Measurements from ENCODE around the gene DNER. TPM values are rescaled to one million over a fixed set of nuclear protein-coding genes. Genes with fewer than 3 reads are reported as not detected.

Gene DNER
- total and polyA plus RNA-seq, 12 donors = 49.2 to 309 (median 155) TPM

GRCh38 chr2:229412686-229413085, 301.7 kb downstream of the DNER start:
- no peak for DNase-seq
- Histone ChIP-seq H3K4me3 (no peak overlapping the region), H3K27me3 (no peaks in the 10 kb centered on the region), H3K9me3 (replicated peaks in 1 of 3) (no peaks in the 10 kb centered on the region), H3K4me1 (replicated peaks in 1 of 2) (peaks cover 10 to 24% of the 10 kb centered on the region in 2 donors), H3K36me3 (replicated peaks in 1 of 2) (no peaks in the 10 kb centered on the region), H3K27ac (no peak overlapping the region)
- TF ChIP-seq CTCF (IDR thresholded peaks at IDR 0.05) (no peak), POLR2A (IDR thresholded peaks at IDR 0.05) (no peak)
- intact Hi-C loops (cut with DNase I) = no loop called here
- 89 to 93% (median 91%) methylated on average over 5 of the region's 5 CpGs for WGBS, 4 donors

GRCh38 chr2:229410946-229411345, 303.4 kb downstream of the DNER start:
- intact Hi-C loops (cut with DNase I) = no loop called here
- H3K27ac ChIP-seq = no peak overlapping the region

GRCh38 chr2:229410264-229410663, 304.1 kb downstream of the DNER start:
- Histone ChIP-seq H3K4me1 (replicated peaks in 1 of 2) (peaks cover 14 to 24% of the 10 kb centered on the region in 2 donors), H3K36me3 (replicated peaks in 1 of 2) (no peaks in the 10 kb centered on the region), H3K27ac (peak overlapping the region in 1 of 5 donors; percentile 15), H3K27me3 (no peaks in the 10 kb centered on the region), H3K9me3 (replicated peaks in 1 of 3) (no peaks in the 10 kb centered on the region), H3K4me3 (no peak overlapping the region)
- no peak for TF ChIP-seq POLR2A (IDR thresholded peaks at IDR 0.05)
- no peak for TF ChIP-seq CTCF (IDR thresholded peaks at IDR 0.05)
- 85 to 90% (median 88%) methylated on average over 6 of the region's 6 CpGs for WGBS, 4 donors
- DNase-seq = no peak
- intact Hi-C loops (cut with DNase I) = no loop called here

More at GRCh38 chr2:229410946-229411345, 303.4 kb downstream of the DNER start:
- TF ChIP-seq CTCF (IDR thresholded peaks at IDR 0.05) (no peak), POLR2A (IDR thresholded peaks at IDR 0.05) (no peak)
- H3K27me3 ChIP-seq = no peaks in the 10 kb centered on the region
- no peaks in the 10 kb centered on the region for H3K36me3 ChIP-seq (replicated peaks in 1 of 2)
- no peaks in the 10 kb centered on the region for H3K9me3 ChIP-seq (replicated peaks in 1 of 3)
- H3K4me1 ChIP-seq (replicated peaks in 1 of 2) = peaks cover 14 to 24% of the 10 kb centered on the region in 2 donors
- no peak for DNase-seq
- WGBS, 4 donors = 89 to 95% (median 94%) methylated on average over 5 of the region's 5 CpGs
- no peak overlapping the region for H3K4me3 ChIP-seq

- intact Hi-C loops (cut with DNase I) = no loop called here
- 89 to 93% (median 92%) methylated on average over 4 of the region's 4 CpGs for WGBS, 4 donors
- TF ChIP-seq CTCF (IDR thresholded peaks at IDR 0.05) (no peak), POLR2A (IDR thresholded peaks at IDR 0.05) (no peak)
- H3K27ac ChIP-seq = no peak overlapping the region
- H3K4me1 ChIP-seq (replicated peaks in 1 of 2) = peaks cover 14 to 24% of the 10 kb centered on the region in 2 donors
- H3K27me3 ChIP-seq = no peaks in the 10 kb centered on the region
- DNase-seq = no peak
- no peaks in the 10 kb centered on the region for H3K36me3 ChIP-seq (replicated peaks in 1 of 2)
- no peak overlapping the region for H3K4me3 ChIP-seq
- no peaks in the 10 kb centered on the region for H3K9me3 ChIP-seq (replicated peaks in 1 of 3)
Measured at GRCh38 chr2:229409751-229410181, 304.6 kb downstream of the DNER start.
